IPS-18a (cell line): ENCODE data around the gene CCN2.

ENCODE experiments used
- H3K27ac ChIP-seq: one replicate; pipeline ENCODE4 v1.5.1; 2013; ENCODE audit warnings: low read length
- H3K27me3 ChIP-seq: one replicate; pipeline ENCODE4 v1.6.1; 2013; ENCODE audit warnings: mild to moderate bottlenecking, low read length; ENCODE audit not compliant: control insufficient read depth, insufficient read depth
- H3K36me3 ChIP-seq: one replicate; pipeline ENCODE4 v1.6.1; 2013; ENCODE audit warnings: low read depth, low read length; ENCODE audit not compliant: control insufficient read depth
- H3K4me1 ChIP-seq: one replicate; pipeline ENCODE4 v1.6.1; 2013; ENCODE audit warnings: low read depth, low read length; ENCODE audit not compliant: control insufficient read depth
- H3K4me3 ChIP-seq: one replicate; pipeline ENCODE4 v1.5.1; 2013; ENCODE audit warnings: low read length
- H3K9ac ChIP-seq: one replicate; pipeline ENCODE4 v1.6.1; 2013; ENCODE audit warnings: mild to moderate bottlenecking, low read length, moderate library complexity
- H3K9me3 ChIP-seq: one replicate; pipeline ENCODE4 v1.6.1; 2013; ENCODE audit warnings: low read depth, low read length; ENCODE audit not compliant: control insufficient read depth

Gene CCN2

GRCh38 chr6:131980791-131981623, 29.8 kb upstream of the CCN2 start:
- Histone ChIP-seq H3K9me3 (no peaks in the 10 kb centered on the region), H3K27me3 (no peaks in the 10 kb centered on the region), H3K36me3 (no peaks in the 10 kb centered on the region), H3K4me1 (no peaks in the 10 kb centered on the region), H3K9ac (no peak overlapping the region), H3K27ac (no peak overlapping the region), H3K4me3 (no peak overlapping the region)

- Histone ChIP-seq H3K27ac (no peak overlapping the region), H3K9ac (no peak overlapping the region), H3K36me3 (no peaks in the 10 kb centered on the region), H3K9me3 (no peaks in the 10 kb centered on the region), H3K4me3 (no peak overlapping the region), H3K4me1 (no peaks in the 10 kb centered on the region), H3K27me3 (no peaks in the 10 kb centered on the region)
These were observed 29.2 kb upstream of the CCN2 start for GRCh38 chr6:131980338-131980790.

- Histone ChIP-seq H3K36me3 (no peaks in the 10 kb centered on the region), H3K4me1 (no peaks in the 10 kb centered on the region), H3K27ac (no peak overlapping the region), H3K27me3 (no peaks in the 10 kb centered on the region), H3K9ac (no peak overlapping the region), H3K4me3 (no peak overlapping the region), H3K9me3 (no peaks in the 10 kb centered on the region)
These were observed 28.6 kb upstream of the CCN2 start for GRCh38 chr6:131979515-131980337.

GRCh38 chr6:131978522-131978921, 27.4 kb upstream of the CCN2 start:
- Histone ChIP-seq H3K27ac (no peak overlapping the region), H3K36me3 (no peaks in the 10 kb centered on the region), H3K27me3 (no peaks in the 10 kb centered on the region), H3K4me1 (no peaks in the 10 kb centered on the region), H3K9ac (no peak overlapping the region), H3K9me3 (no peaks in the 10 kb centered on the region), H3K4me3 (no peak overlapping the region)

- Histone ChIP-seq H3K27me3 (no peaks in the 10 kb centered on the region), H3K36me3 (no peaks in the 10 kb centered on the region), H3K9me3 (no peaks in the 10 kb centered on the region), H3K27ac (no peak overlapping the region), H3K4me3 (no peak overlapping the region), H3K9ac (no peak overlapping the region), H3K4me1 (no peaks in the 10 kb centered on the region)
These were observed 25.4 kb upstream of the CCN2 start for GRCh38 chr6:131976545-131977061.

- Histone ChIP-seq H3K4me3 (no peak overlapping the region), H3K36me3 (no peaks in the 10 kb centered on the region), H3K27me3 (no peaks in the 10 kb centered on the region), H3K27ac (no peak overlapping the region), H3K9ac (no peak overlapping the region), H3K9me3 (no peaks in the 10 kb centered on the region), H3K4me1 (no peaks in the 10 kb centered on the region)
These were observed 21.6 kb upstream of the CCN2 start for GRCh38 chr6:131972741-131973140.

- H3K9me3 ChIP-seq, result no peaks in the 10 kb centered on the region
- no peaks in the 10 kb centered on the region for H3K36me3 ChIP-seq
These were observed 19.1 kb upstream of the CCN2 start for GRCh38 chr6:131970076-131970859.

GRCh38 chr6:131968656-131969055, 17.5 kb upstream of the CCN2 start:
- no peaks in the 10 kb centered on the region for H3K4me1 ChIP-seq
- H3K9ac ChIP-seq, result no peak overlapping the region
- H3K27me3 ChIP-seq, result no peaks in the 10 kb centered on the region
- no peak overlapping the region for H3K27ac ChIP-seq
- H3K9me3 ChIP-seq, result no peaks in the 10 kb centered on the region
- H3K36me3 ChIP-seq, result no peaks in the 10 kb centered on the region
- no peak overlapping the region for H3K4me3 ChIP-seq

More at GRCh38 chr6:131970076-131970859, 19.1 kb upstream of the CCN2 start:
- no peaks in the 10 kb centered on the region for H3K27me3 ChIP-seq
- H3K4me1 ChIP-seq, result no peaks in the 10 kb centered on the region
- H3K27ac ChIP-seq, result no peak overlapping the region
- H3K9ac ChIP-seq, result no peak overlapping the region
- H3K4me3 ChIP-seq, result no peak overlapping the region

GRCh38 chr6:131967948-131968347, 16.8 kb upstream of the CCN2 start:
- Histone ChIP-seq H3K4me1 (no peaks in the 10 kb centered on the region), H3K4me3 (no peak overlapping the region), H3K27ac (no peak overlapping the region), H3K9ac (no peak overlapping the region), H3K27me3 (no peaks in the 10 kb centered on the region), H3K9me3 (no peaks in the 10 kb centered on the region), H3K36me3 (no peaks in the 10 kb centered on the region)

GRCh38 chr6:131966443-131966842, 15.3 kb upstream of the CCN2 start:
- Histone ChIP-seq H3K9me3 (no peaks in the 10 kb centered on the region), H3K9ac (no peak overlapping the region), H3K4me3 (no peak overlapping the region), H3K36me3 (no peaks in the 10 kb centered on the region), H3K27ac (no peak overlapping the region), H3K4me1 (no peaks in the 10 kb centered on the region), H3K27me3 (no peaks in the 10 kb centered on the region)

- H3K9ac ChIP-seq, result no peak overlapping the region
- no peak overlapping the region for H3K27ac ChIP-seq
- H3K9me3 ChIP-seq, result no peaks in the 10 kb centered on the region
- no peak overlapping the region for H3K4me3 ChIP-seq
- no peaks in the 10 kb centered on the region for H3K27me3 ChIP-seq
- no peaks in the 10 kb centered on the region for H3K4me1 ChIP-seq
- H3K36me3 ChIP-seq, result no peaks in the 10 kb centered on the region
These were observed 11.9 kb upstream of the CCN2 start for GRCh38 chr6:131963063-131963462.
